GM19468 (cell line): Measurements from ENCODE around the gene FADS1.
A peak's percentile ranks its signal among the peaks of the same experiment; 100 is the strongest.

Experiments
- ATAC-seq: cut with Tn5 transposase; IDR thresholded peaks from one replicate; pipeline ENCODE4 v1.9.1; 2021; ENCODE audit warnings: mild to moderate bottlenecking, moderate library complexity, moderate number of reproducible peaks; ENCODE audit not compliant: unreplicated experiment; ENCODE audit errors: extremely low read depth

FADS1 gene

GRCh38 chr11:61847914-61848581 is 31.2 kb upstream of the FADS1 start:
- no peak for ATAC-seq

DNA sequence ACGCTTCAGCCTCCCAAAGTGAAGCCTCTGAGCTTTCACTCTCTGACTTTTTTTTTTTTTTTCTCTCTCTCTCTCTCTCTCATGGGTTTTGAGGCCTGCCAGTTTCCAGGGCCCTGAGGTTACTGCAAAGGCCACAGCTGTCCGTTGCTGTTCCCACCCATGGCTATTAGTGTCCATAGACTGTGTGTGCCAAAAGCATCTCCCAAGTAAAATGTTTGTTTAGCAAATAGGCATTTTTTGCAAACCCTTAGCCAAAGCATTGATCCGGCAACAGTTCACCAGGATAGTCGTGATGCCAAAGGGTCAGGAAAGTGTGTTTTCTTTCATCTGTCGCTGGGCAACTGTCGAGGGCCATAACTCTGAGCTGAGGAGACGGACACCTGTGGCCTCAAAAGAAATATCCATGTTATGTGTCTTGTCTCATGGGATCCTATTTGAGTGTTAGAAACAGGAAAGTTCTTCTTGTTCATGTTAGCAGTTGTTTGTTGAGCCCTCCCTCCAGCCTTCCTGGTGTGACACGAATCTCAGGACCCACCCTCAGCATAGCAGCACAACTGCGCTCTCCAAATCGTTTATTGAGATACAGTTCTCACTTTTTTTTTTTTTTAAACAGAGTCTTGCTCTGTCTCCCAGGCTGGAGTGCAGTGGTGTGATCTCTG is 29.7 kb upstream of the FADS1 start:
- ATAC-seq: no peak

DNA sequence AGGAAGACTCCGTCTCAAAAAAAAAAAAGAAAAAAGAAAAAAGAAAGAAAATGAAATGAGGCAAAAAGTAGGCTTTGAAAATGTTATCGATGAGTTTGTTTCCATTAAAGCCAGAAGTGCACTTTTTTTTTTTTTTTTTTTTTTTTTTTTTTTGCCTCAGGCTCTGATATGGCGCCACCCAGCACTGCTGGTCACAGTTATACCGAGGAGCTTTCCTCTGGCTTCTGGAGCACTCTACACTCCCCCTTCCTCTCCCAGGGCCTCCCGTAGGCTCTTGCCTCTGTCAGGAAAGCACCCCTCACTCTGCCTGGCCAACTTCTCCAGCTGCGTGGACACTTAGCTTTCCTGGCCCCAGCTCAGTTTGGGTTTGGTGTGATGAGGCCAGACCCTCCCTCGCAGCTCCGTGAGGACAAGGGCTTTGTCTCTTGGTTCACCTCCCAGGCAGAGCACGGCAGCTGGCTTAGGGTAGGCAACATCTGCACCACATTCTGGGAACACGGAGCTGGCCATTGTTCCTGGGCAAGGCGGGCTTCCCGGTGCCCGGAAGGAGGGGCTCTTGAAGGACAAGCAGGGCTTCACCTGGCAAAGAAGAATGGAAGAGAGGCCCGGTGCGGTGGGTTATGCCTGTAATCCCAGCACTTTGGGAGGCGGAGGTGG is 28.2 kb upstream of the FADS1 start:
- ATAC-seq: no peak

- ATAC-seq: no peak
Observed at GRCh38 chr11:61842528-61842820, 25.7 kb upstream of the FADS1 start.

DNA sequence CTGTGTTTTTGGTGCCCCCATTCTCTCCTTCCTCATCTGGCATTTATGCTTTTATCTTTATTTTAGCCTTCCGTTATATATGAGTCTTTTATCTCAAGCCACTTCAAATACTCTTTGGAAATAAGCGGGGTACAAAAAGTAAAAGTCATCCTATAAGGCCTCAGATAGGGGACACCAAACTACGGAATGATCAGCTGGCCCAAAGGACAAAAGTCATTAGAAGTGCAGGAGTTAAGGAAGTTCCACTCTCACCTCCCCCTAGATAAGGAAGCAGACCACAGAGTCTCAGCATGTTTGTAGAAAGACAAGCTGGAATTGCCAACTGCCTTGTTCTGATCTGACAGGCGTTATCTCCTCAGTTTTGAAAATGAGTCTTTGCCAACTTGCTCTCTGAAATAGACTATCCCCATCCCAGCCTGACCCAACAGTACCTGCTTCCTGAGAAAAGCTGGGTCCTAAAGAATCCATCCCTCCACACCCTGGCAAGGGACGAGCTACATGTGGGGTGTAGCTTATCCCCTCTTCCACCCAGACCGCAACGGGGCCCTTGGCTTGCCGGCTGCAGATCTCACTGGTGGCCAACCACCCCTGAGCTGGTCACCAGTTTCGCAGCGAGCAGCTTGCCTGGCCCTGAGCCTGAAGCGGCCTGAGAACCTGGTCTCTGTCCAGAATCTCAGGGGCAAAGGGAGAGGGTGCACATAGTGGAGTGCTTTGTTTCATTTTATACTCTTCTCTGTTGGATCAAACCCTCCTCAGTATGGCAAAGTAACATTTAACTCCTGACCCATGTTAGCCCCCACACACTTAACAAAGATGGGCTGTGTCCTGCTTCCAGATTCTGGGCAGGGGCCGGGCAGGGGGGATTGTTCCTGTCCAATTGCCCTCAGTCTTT is 25.1 kb upstream of the FADS1 start:
- ATAC-seq: no peak

DNA sequence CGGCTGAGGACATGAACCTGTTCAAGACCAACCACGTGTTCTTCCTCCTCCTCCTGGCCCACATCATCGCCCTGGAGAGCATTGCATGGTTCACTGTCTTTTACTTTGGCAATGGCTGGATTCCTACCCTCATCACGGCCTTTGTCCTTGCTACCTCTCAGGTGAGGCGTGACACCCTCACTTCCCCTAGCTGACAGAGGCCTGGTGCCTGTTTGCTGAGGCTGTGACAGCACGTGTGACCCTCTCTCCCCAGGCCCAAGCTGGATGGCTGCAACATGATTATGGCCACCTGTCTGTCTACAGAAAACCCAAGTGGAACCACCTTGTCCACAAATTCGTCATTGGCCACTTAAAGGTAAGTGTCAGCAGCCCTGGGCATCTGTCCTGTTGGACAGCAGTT is 23.6 kb upstream of the FADS1 start:
- ATAC-seq: no peak

DNA sequence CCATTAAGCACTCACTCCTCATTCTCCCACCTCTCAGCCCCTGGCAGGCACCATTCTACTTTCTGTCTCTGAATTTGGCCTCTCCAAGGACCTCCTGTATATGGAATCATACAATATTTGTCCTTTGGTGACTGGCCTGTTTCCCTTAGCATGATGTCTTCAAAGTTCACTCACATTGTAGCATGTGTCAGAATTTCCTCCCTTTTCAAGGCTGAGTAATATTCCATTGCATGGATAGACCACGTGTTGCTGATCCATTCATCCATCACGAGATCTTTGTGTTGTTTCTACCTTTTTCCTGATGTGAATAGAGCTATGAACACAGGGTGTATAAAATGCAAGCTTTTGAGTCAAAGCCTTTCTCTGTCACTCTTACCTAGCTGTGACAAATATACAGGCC is 22.9 kb upstream of the FADS1 start:
- ATAC-seq: no peak

GRCh38 chr11:61838921-61839320 is 22.1 kb upstream of the FADS1 start:
- no peak for ATAC-seq

- ATAC-seq: no peak
Observed at GRCh38 chr11:61838501-61838900, 21.7 kb upstream of the FADS1 start.

- ATAC-seq: no peak
Observed at GRCh38 chr11:61837411-61838005, 20.7 kb upstream of the FADS1 start.

GRCh38 chr11:61836193-61836592 is 19.4 kb upstream of the FADS1 start:
- ATAC-seq: no peak

- ATAC-seq: peak; percentile 80
Observed at GRCh38 chr11:61834278-61835048, 17.7 kb upstream of the FADS1 start.

DNA sequence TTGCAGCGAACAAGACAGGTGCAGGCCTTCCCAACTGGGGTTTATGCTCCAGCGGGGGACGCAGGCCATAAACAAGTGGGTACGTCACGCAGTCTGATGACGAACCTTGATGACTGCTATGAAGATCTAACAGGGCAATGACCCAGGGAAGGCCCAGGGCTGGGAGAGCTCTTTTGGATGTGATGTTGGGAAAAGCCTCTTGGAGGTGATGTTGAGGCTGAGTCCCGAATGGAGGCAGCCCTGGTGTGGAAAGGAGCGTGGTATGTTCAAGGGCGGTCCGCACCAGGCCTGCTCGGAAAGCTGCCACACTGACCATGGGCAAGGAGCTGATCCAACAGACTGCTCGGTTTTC is 17.1 kb upstream of the FADS1 start:
- ATAC-seq: no peak

GRCh38 chr11:61833471-61833870 is 16.7 kb upstream of the FADS1 start:
- ATAC-seq: no peak

GRCh38 chr11:61832754-61833153 is 16.0 kb upstream of the FADS1 start:
- no peak for ATAC-seq

- no peak for ATAC-seq
Observed at GRCh38 chr11:61832207-61832606, 15.4 kb upstream of the FADS1 start.

- ATAC-seq: no peak
Observed at GRCh38 chr11:61830237-61831105, 13.7 kb upstream of the FADS1 start.

DNA sequence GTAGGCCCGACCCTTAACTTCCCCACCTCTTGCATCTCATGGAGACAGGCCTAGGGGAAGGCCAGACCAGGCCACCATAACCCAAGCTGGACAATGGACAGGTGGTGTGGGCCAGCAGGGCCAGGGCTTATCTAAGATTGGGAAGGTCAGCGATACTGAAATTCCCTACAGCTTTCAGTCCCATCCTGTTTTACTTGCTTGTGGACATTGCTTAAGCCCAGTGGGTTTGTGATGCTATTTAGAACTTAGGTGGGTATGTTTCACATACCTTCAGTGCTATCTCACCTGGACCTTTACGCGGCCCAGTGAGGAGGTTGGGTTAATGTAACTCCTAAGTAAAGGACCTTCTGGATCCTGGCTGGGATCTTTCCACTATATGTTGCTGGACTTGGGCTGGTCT is 13.0 kb upstream of the FADS1 start:
- ATAC-seq: no peak
